HG03571 (cell line): ENCODE measurements around the gene ALG8.

Experiments
- ATAC-seq: cut with Tn5 transposase; IDR thresholded peaks from one replicate; pipeline ENCODE4 v1.9.1; 2021; ENCODE audit not compliant: unreplicated experiment

Gene ALG8

DNA sequence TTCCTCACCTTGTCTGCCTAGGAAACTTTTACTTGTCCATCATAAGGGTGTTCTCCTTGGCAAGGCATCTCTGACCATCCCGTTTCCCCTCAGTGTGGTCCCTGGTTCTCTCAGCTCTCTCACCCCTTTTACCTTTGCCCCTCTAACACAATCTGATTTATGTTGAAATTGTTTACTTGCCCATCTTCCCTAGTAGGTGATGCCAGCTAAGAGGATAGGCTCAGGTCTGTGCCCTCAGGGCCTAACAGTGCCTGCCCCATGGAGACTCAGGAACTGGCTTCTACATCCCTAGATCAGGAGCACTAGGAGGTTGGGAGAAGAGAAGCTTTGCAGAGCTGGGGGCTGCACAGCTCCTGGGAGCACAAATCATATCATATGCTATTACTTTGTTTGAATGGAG, 21.1 kb upstream of the ALG8 start:
- no peak for ATAC-seq

DNA sequence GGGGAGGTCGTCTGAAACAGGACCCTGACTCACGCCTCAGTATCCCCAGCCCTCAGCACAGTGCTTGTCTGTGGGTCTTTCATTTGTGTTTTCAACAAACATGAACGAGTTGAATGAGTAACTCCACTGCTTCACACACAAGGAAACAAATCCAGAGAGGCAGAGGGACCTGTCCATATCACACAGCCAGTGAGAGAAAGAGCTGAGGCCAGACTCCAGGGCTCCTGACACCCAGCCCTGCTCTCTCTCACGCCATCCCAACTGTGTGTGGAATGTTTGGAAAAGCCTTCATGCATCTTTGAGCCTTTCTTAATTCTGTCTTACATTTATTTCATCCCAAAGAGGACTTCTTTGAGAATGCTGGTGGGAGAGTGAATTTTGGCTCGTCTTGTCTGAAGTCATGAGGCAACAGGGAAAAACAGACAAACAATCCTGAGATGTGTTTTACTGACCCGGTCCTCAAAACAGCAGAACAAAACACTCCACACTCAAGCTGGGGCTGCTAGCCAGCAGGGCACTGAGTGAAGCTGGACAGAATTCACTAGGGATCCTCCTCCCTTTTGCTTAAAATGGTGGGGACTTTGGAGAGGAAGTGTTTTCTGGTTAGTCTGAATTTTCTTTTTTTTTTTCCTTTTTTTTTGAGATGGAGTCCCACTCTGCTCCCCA, 19.7 kb upstream of the ALG8 start:
- ATAC-seq = no peak

DNA sequence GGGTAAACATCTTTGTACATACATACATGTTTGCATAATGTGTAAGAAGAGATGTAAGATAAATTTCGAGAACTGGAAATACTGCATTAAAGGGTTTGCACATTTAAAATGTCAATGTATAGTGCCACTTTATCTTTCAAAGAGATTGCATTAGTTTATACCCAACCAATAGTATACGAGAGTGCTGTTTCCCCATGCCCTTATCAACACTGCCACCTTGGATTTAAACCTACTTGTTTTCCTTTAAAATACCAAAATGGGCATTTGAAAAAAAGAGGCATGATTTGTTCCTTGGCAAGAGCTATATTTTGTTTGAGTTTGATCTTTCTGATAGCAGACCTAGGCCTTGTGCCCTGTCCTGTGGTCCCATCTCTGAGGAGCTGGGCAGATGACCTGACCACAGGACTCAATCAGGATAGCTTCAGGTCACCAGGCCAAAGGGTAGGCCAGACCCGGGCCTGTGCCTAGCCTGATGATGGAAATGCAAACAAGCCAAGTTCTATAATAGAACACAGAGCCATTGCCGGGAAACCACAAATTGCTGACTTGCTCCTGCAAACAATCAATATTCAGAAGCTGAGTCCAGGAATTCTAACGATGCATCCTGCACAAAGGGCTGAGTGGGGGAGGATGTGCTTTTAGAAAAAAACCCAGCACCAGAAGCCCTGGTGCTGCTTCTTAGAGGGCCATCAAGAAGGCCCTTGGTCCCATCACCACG, 16.9 kb upstream of the ALG8 start:
- no peak for ATAC-seq

GRCh38 chr11:78151804-78152203, 12.4 kb upstream of the ALG8 start:
- no peak for ATAC-seq

GRCh38 chr11:78150754-78151153, 11.3 kb upstream of the ALG8 start:
- ATAC-seq = no peak

GRCh38 chr11:78150346-78150745, 10.9 kb upstream of the ALG8 start:
- no peak for ATAC-seq

DNA sequence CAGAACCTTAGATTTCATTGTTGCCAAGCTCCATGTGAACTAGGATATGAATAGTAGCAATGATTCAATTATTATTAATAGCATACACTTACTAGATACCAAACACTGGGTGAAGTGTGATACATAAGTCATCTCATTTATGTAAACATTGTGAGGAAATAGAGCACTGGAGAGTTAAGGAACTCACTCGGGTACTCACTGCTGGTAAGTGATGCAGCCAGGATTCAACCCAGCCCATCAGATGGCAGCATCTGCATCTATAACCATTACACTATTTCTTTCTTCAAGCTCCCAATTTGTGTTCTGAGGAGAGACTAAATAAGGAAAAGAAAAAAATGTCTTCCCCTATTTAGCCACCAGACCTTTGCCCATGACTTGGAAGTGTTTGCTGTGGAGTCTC, 10.2 kb upstream of the ALG8 start:
- no peak for ATAC-seq

DNA sequence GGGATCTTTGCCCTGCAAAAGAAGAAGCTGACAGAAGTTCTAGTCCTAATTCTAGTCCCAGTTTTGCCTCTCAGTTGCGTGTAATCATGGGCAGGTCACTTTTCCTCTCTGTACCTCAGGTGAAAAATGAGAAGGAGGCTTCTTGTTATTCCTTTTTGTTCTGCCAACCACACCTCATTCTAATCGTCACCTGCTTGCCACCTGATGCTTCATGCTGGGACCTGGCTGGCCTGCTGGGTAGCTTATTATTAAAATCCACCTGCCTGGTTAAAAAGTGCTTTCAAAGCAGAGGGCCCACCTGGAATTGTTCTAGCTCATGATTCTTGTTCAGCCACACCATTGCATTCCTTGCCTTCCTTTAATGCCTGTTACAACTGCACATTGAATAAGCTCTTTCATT, 8.4 kb upstream of the ALG8 start:
- no peak for ATAC-seq

DNA sequence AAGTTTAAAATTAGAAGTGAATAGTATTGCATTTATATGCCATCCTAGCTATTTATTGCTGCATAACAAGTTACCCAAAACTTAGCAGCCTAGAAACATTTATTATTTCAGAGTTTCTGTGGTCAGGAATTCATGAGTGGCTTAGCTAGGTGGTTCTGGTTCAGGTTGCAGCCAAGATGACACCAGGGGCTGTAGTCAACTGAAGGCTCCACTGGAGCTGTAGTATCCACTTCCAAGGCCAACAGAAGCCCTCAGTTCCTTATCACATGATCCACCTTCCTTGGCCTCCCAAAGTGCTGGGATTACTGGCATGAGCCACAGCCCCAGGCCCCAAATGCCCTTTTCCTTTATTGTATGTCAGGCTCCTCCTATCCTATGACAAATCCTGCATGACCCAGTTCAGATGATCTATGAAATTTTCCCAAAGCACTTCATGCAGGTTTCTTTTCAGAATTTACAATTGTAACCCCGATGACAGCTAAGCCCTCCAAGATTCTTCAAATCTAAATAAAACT, 6.1 kb upstream of the ALG8 start:
- no peak for ATAC-seq

DNA sequence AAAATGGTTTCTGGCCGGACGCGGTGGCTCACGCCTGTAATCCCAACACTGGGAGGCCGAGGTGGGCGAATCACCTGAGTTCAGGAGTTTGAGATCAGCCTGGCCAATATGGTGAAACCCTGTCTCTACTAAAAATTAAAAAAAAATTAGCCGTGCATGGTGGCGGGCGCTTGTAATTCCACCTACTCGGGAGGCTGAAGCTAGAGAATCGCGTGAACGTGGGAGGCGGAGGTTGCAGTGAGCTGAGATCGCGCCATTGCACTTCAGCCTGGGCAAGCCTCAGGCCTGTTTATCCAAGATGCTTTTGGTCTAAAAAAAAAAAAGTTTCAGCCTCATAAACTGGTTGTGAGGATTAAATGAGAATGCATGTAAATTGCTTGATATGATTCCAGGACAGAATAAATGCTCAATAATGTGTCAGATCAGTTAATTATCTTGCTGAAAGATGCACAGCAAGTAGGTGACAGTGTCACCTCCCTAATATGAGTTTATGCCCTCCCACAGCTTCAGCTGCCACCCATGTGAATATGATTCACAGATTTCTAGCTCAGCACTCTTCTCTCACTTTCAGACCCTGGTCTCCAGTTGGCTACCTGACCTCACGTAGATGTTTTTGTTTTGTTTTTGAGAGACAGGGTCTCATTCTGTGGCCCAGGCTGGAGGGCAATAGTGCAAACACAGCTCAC, 1.1 kb upstream of the ALG8 start:
- no peak for ATAC-seq

DNA sequence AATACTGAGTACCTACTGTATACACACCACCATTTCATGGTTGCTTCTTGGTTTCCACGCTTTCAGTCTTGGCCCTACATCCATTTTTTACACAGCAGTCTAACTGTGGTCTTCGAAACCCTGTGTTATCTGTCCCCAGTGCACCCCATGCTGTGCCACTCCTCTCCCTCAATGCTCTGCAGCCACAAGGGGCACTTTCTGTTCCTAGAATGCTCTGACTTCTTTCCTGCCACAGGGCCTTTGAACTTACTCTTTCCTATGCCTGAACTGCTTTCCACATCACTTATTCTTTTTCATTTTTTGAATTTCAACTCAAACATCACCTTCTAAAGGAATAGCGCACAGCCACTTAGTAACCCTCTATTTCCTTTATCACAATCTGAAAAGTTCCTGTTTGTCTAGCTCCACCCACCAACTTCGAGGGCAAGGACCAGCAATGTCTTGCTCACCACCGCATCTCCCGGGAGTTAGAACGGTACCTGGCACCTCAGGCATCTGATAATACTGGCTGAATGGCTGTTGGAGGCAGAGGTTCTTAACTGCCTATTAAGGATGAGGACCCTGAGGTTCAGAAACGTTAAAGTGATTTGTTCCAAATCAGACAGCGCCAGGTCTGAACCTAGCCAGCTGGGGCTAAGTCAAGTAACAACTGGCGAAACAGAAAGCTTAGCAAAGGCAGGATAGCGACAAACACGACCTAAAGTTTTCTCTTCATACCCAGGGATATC, 568 bp downstream of the ALG8 start:
- ATAC-seq = peak; percentile 14

DNA sequence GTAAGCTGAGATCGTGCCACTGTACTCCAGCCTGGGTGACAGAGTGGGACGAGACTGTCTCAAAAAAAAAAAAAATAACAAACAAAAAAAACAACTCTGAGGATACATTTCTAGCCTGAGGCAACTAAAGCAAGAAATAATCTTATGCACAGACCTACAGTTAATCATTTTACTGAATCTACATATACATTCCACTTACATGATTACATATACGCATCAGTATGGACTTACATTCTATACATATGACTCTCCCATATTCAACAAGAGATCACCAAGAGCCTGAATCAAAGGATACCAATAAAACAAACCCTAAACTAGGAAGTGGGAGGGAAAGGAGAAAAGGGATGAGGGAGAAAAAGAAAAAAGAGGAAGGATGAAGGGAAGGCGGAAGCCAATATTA, 1.1 kb downstream of the ALG8 start:
- no peak for ATAC-seq

DNA sequence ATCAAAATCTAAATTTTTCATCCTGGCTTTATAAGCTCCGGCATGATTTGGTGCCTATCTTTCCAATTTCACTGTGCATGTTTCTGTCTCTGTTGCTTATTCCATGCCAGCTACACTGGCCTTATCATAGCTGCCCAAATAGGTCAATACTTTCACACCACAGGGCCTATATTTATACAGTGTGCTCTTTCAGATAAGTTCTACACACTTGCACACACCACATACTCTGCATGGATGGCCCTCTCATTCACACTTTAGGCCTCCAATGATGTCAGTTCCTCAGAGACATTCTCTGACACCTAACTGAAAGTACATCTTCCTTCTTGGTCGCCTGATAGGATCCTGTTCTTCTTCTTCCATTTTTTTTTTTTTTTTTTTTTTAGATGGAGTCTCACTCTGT, 7.0 kb downstream of the ALG8 start:
- ATAC-seq = no peak

DNA sequence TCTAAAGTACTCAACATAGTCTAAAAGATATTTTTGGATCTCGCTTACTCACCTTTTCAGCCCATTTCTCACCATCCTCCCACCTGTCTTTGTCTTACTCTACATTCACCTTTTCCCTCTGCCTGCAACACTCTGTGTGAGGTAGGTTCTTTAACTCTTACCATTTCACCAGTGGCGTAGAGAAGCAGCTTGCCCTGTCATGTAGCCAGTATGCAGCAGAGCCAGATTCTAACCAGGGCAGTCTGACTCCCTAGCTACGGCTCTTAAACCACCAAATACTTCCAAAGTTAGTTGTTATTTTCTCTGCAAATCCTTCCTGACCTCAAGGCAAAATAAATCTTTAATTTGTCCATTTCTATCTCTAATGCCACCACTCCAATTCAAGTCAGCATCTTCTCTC, 7.5 kb downstream of the ALG8 start:
- no peak for ATAC-seq

DNA sequence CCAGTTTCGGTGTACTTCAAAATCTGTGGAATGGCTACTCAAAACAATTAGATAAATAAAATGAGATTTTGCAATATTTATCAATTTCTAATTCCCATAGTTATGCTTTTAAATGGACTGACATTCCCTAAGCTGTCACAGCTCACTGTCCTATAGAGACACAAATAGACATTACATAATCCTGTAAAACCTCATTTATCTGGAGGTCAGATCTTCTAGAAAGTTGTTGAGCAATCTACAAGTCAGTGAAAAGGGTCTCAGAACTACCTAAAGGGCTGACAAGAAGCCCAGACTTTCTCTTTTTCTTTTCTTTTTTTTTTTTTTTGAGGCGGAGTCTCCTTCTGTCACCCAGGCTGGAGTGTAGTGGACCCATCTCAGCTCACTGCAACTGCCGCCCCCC, 12.0 kb downstream of the ALG8 start:
- ATAC-seq = no peak

GRCh38 chr11:78112582-78113275, 26.7 kb downstream of the ALG8 start:
- no peak for ATAC-seq

DNA sequence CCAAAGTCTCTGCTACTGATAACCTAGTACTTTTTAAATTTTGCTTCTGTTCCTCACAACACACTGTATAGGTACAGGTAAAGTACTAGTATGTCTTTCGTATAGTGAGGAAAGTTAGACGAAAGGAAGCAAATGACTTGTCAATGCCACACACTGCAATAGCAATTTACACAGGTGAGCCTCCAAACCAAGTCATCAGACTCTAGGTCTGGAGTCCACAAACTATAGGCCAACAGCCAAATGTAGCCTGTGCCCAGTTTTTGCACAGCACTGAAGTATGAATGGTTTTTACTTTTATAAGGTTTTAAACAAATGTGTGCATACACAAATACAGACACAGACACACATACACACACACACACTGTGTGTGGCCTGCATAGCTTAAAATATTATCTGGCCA, 28.1 kb downstream of the ALG8 start:
- ATAC-seq = no peak

GRCh38 chr11:78110830-78111229, 28.6 kb downstream of the ALG8 start:
- no peak for ATAC-seq

DNA sequence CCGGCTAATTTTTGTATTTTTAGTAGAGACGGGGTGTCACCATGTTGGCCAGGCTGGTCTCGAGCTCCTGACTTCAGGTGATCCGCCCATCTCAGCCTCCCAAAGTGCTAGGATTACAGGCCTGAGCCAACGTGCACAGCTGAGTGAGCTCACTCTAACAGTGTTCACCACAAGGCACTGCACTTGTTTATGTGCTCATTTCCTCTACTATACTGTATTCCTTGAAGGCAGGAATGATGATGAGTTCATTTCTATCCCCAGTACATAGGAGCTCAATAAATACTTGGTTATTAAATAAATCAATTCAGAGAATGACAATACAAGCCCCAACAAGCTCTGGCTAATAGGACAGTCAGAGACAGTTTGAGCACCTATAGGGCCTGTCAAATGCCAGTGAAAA, 29.1 kb downstream of the ALG8 start:
- ATAC-seq = no peak

- no peak for ATAC-seq
Measured at GRCh38 chr11:78109081-78110015, 30.1 kb downstream of the ALG8 start.
